Vagina (tissue), 2 donors: ENCODE measurements around the gene DPP4. TPM values are rescaled to one million over a fixed set of nuclear protein-coding genes. Genes with fewer than 3 reads are reported as not detected.

Source experiments
- DNase-seq, 2 donors: peaks; one replicate each; pipeline ENCODE4 v3.0.0-alpha.2; 2017; ENCODE audit errors: extremely low spot score in 2 of 2
- H3K27ac ChIP-seq: fragments of 200-600 bp; sonication (generic); one replicate; pipeline ENCODE4 v1.5.1; 2019
- H3K27me3 ChIP-seq: fragments of 200-600 bp; sonication (generic); one replicate; pipeline ENCODE4 v1.5.1; 2019
- H3K36me3 ChIP-seq, 2 donors: fragments of 200-600 bp; sonication (generic); one replicate each; pipeline ENCODE4 v1.5.1; 2017 to 2019
- H3K4me1 ChIP-seq: fragments of 200-600 bp; sonication (generic); one replicate; pipeline ENCODE4 v1.5.1; 2019
- H3K4me3 ChIP-seq, 2 donors: fragments of 200-600 bp; sonication (generic); 1 replicate in 1 of 2; 2 replicates in 1 of 2; pipeline ENCODE4 v1.5.1; 2016 to 2019
- H3K9me3 ChIP-seq: fragments of 200-600 bp; sonication (generic); one replicate; pipeline ENCODE4 v1.5.1; 2019
- CTCF ChIP-seq, 3 experiments: fragments of 450-650 bp in 2 of 3; fragments of 200-600 bp in 1 of 3; sonication (generic) in 1 of 3; IDR thresholded peaks; one replicate each; pipeline ENCODE4 v1.5.1; 2017 to 2019; ENCODE audit warnings: antibody characterized with exemption in 3 of 3, mild to moderate bottlenecking in 2 of 3, moderate library complexity in 2 of 3
- POLR2A ChIP-seq, 2 donors: fragments of 450-650 bp; IDR thresholded peaks; one replicate each; pipeline ENCODE4 v1.6.1; 2017; ENCODE audit warnings: antibody characterized with exemption in 2 of 2, mild to moderate bottlenecking in 2 of 2, moderate library complexity in 2 of 2
- POLR2AphosphoS5 ChIP-seq, 2 donors: sonication (generic); formaldehyde crosslinking; IDR thresholded peaks; one replicate each; pipeline ENCODE4 v1.9.0; 2017; ENCODE audit warnings: antibody characterized with exemption in 2 of 2, mild to moderate bottlenecking in 2 of 2, low read depth in 1 of 2; ENCODE audit not compliant: insufficient read depth in 1 of 2
- intact Hi-C: fragments of 100-400 bp; cut with DNase I; formaldehyde crosslinking; loops from one replicate; pipeline ENCODE4 v1.15.1; 2023
- total RNA-seq: library from RNA; depleted of rRNA; stranded (reverse); fragments of >200 nt; gene quantifications from one replicate; pipeline ENCODE4 v1.2.3, GENCODE V29; 2016

Gene DPP4
- total RNA-seq, 1 donor from 2014 or later, result 15.5 TPM

- H3K4me3 ChIP-seq, result no peak overlapping the region
- no peak for TF ChIP-seq CTCF (IDR thresholded peaks at IDR 0.05)
- TF ChIP-seq POLR2A (IDR thresholded peaks at IDR 0.05), result no peak
- TF ChIP-seq POLR2AphosphoS5 (IDR thresholded peaks at IDR 0.05; ENCODE audit: insufficient read depth in 1 of 2, low read depth in 1 of 2), result no peak
- no peaks in the 10 kb centered on the region for H3K36me3 ChIP-seq
- DNase-seq, result no peak
- H3K4me1 ChIP-seq, result no peaks in the 10 kb centered on the region
- no peaks in the 10 kb centered on the region for H3K9me3 ChIP-seq
- intact Hi-C loops, result no loop called here
- no peak overlapping the region for H3K27ac ChIP-seq
- H3K27me3 ChIP-seq, result no peaks in the 10 kb centered on the region
Measured at GRCh38 chr2:162017233-162017632, 56.8 kb downstream of the DPP4 start.

- Histone ChIP-seq H3K4me1 (no peaks in the 10 kb centered on the region), H3K27me3 (no peaks in the 10 kb centered on the region), H3K36me3 (no peaks in the 10 kb centered on the region), H3K4me3 (no peak overlapping the region), H3K27ac (no peak overlapping the region), H3K9me3 (no peaks in the 10 kb centered on the region)
- TF ChIP-seq CTCF (IDR thresholded peaks at IDR 0.05), result no peak
- no peak for TF ChIP-seq POLR2AphosphoS5 (IDR thresholded peaks at IDR 0.05; ENCODE audit: insufficient read depth in 1 of 2, low read depth in 1 of 2)
- TF ChIP-seq POLR2A (IDR thresholded peaks at IDR 0.05), result no peak
- intact Hi-C loops, result no loop called here
- no peak for DNase-seq
Measured at GRCh38 chr2:162016080-162016479, 57.9 kb downstream of the DPP4 start.

GRCh38 chr2:162014751-162015150 lies 59.3 kb downstream of the DPP4 start:
- Histone ChIP-seq H3K9me3 (no peaks in the 10 kb centered on the region), H3K27me3 (no peaks in the 10 kb centered on the region), H3K4me1 (no peaks in the 10 kb centered on the region), H3K4me3 (no peak overlapping the region), H3K36me3 (no peaks in the 10 kb centered on the region), H3K27ac (peak overlapping the region; percentile 36)
- TF ChIP-seq CTCF (IDR thresholded peaks at IDR 0.05) (no peak), POLR2A (IDR thresholded peaks at IDR 0.05) (no peak), POLR2AphosphoS5 (IDR thresholded peaks at IDR 0.05; ENCODE audit: insufficient read depth in 1 of 2, low read depth in 1 of 2) (no peak)
- no peak for DNase-seq
- intact Hi-C loops, result no loop called here

- Histone ChIP-seq H3K27me3 (no peaks in the 10 kb centered on the region), H3K36me3 (no peaks in the 10 kb centered on the region), H3K4me3 (no peak overlapping the region), H3K27ac (peak overlapping the region; percentile 36), H3K9me3 (no peaks in the 10 kb centered on the region), H3K4me1 (no peaks in the 10 kb centered on the region)
- DNase-seq, result no peak
- no peak for TF ChIP-seq CTCF (IDR thresholded peaks at IDR 0.05)
- intact Hi-C loops, result no loop called here
Measured at GRCh38 chr2:162013514-162014475, 60.2 kb downstream of the DPP4 start.

GRCh38 chr2:162012565-162013058 lies 61.4 kb downstream of the DPP4 start:
- intact Hi-C loops, result no loop called here
- TF ChIP-seq CTCF (IDR thresholded peaks at IDR 0.05) (no peak), POLR2A (IDR thresholded peaks at IDR 0.05) (no peak), POLR2AphosphoS5 (IDR thresholded peaks at IDR 0.05; ENCODE audit: insufficient read depth in 1 of 2, low read depth in 1 of 2) (no peak)
- H3K4me3 ChIP-seq, result no peak overlapping the region

More at GRCh38 chr2:162012565-162013058, 61.4 kb downstream of the DPP4 start:
- Histone ChIP-seq H3K27me3 (no peaks in the 10 kb centered on the region), H3K9me3 (no peaks in the 10 kb centered on the region), H3K4me1 (no peaks in the 10 kb centered on the region), H3K36me3 (no peaks in the 10 kb centered on the region), H3K27ac (no peak overlapping the region)
- DNase-seq, result no peak
